HG03558 (cell line): Measurements from ENCODE around the gene RLBP1.

Source experiments
- ATAC-seq: cut with Tn5 transposase; IDR thresholded peaks from one replicate; pipeline ENCODE4 v1.9.1; 2021; ENCODE audit warnings: moderate number of reproducible peaks; ENCODE audit not compliant: unreplicated experiment; ENCODE audit errors: extremely low read depth

RLBP1 gene

DNA sequence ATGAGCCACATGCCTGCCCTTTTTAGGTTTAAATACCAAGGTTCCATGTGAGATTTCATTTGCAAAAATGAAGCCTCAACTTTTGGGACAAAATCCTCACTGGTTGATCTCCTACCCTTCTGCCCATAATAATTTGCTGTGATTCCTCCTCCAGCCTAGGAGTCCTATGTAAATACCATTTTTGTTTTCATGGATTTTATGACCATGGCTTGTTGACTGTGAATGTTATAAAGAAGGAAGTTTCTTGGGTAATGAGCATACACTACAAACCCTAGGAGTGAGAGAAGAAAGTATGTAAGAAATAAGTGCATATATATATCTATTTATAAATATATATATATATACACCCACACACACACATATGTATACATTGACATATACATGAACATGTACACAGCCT lies 13.1 kb downstream of the RLBP1 start:
- ATAC-seq, result no peak

GRCh38 chr15:89206908-89207331 lies 14.5 kb downstream of the RLBP1 start:
- no peak for ATAC-seq

DNA sequence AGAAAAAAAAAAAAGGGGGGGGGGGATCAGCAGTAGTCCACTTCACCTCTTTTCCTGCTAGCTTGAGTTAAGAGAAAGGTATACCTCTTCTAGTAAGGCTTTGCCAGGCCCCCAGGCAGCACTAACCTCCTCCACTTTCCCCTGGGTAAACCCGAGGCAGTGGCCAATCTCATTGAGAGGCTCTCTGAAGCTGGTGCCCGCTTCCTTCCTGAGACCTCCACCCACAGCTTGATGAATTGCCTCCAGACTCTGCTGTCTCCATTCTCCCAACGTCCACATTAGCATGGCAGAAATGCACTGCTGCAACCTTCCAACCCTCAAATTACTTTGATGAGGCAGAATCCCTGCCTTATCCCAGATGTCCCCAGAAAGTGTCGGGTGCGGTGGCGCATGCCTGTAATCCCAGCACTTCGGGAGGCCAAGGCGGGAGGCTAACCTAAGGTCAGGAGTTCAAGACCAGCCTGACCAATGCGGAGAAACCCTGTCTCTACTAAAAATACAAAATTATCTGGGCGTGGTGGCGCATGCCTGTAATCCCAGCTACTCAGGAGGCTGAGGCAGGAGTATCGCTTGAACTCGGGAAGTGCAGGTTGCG lies 15.3 kb downstream of the RLBP1 start:
- ATAC-seq, result no peak

DNA sequence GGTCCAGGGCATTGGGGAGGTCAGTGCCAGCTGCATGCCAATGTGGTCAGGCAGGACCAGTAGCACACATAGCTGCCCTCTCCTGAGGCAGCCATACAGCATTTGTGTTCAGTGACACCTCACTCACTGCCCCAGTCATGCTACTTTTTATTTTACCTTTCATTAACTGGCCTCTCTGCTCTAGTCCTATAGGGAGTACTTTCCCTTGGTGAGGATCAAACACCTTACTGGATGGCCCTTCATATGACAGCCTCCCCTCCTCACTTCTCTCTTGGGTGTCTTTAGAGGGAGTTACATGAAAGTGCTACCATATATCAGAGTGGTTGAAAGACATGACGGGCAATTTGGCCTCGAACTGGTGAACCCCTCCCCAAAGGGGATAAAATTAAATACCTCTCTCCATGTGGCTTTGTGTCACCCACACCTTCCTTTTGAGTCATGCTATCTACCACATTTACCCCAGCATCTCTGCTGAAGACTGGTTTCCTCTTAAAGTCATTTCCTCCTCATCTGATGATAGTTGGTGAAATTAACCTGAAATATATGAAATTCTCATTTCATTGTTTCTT lies 17.6 kb downstream of the RLBP1 start:
- no peak for ATAC-seq

GRCh38 chr15:89201465-89202005 lies 19.8 kb downstream of the RLBP1 start:
- no peak for ATAC-seq

- ATAC-seq, result no peak
These were observed 21.2 kb downstream of the RLBP1 start for GRCh38 chr15:89200182-89200581.

- no peak for ATAC-seq
These were observed 21.6 kb downstream of the RLBP1 start for GRCh38 chr15:89199746-89200145.

GRCh38 chr15:89198934-89199333 lies 22.4 kb downstream of the RLBP1 start:
- no peak for ATAC-seq

DNA sequence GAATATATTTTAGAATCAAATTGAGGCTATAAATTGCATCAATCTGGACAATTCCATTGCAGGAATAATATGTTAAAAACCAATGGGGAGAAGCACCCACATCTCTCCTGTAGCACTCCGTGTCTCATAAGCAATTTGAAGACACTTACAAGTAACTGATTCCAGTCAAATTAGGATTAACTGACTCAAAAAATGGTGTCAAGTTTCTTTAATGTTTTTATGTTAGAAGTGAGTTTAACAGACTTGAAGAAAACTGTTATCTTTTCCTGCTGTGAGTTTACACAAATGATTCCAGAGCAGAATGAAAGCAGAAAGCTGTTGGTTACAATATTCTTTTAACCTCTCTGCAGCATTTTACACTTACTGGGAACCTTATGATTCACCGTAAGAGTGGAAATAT lies 23.2 kb downstream of the RLBP1 start:
- ATAC-seq, result no peak

DNA sequence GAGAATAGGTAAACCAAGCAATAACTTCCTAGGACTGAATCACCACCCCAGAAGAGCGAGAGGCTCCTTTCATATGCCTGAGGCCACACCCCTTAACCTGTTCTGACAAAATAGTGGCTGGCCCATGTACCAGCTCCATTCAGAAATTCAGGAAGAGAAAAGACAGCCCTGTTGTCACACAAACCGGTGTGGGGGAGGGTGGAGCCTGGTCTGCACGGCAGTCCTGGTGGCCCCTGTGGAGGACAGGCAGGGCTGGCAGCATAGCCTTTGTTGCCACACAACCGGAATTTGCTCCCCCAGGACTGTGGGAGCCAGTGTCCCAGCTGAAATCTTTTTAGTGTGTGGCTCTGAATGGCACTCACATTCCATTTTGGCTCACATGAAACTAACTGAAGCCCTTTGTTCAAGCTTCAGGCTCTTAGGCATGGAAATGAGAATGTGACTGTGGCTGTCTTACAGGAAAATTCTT lies 23.8 kb downstream of the RLBP1 start:
- no peak for ATAC-seq

DNA sequence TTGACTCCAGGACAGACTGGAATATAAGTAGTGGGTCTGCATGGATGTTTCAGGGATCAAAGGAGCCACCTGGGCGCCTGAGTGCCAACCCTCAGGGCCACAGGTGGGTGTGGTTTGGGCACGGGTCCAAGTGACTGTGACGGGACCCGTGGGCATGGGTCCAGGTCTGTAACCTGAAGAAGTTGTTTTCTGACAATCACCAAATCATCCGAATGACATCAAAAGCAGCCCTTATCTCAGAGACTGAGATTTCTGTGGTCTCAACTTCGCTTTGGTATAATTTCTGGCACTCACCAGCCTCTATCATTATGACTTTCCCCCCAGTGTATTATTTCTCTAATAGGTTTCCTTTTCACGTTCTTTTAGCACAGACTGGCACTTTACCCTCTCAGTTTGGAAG lies 24.4 kb downstream of the RLBP1 start:
- ATAC-seq, result no peak

DNA sequence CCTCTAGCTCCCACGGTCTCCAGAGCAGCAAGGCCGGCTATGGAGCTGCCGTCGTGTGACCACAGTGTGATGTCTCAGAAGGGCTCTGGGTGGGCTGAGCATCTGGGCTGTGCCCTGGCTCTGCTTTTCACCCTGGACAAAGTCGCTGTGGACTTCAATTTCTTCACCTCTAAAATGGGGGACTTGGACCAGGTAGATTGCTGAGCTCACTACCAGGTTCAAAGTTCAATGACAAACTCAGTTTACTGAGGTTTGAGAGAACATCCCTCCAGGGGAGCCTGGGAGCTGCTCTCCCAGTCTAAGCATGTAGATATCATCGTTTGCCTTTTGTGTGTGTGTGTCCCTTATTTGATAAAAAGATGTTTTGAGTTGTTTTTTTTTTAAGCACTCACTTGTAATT lies 25.1 kb downstream of the RLBP1 start:
- ATAC-seq, result no peak

DNA sequence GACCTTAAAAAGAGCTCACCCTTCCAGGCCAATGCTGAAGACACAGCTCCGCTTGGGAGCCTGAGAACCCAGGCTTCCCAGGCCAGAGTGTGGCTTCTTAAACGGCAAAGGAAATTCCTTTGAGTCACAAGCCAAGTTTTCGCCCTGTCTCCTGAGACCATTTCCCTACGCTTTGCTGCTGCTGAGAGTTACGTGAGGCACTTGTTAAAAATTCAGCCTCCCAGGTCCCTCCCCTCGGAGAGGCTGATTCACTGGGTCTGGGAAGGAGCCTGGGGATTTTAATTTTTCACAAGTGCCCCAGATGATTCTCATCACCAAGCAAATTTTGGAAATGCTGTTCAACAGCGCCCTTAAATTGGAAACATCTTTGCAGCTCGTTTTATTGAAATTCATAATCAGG lies 25.5 kb downstream of the RLBP1 start:
- no peak for ATAC-seq

DNA sequence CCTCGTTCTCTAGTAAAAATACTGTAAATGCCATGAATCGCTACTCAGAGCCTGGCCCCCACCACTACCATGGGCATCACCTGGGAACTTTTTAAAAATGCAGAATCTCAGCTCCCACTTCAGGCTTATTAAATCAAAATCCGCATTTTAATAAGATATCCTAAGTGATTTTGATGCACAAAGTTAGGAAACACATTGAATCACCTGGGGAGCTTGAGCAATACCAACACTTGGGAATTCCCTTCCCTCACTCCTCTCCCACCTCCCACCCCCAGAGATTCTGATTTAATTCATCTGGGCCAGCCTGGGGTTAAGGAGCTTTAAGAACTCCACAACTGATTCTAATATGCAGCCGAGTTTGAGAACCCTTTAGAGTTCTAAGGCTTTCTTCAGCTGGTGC lies 26.8 kb downstream of the RLBP1 start:
- ATAC-seq, result no peak

DNA sequence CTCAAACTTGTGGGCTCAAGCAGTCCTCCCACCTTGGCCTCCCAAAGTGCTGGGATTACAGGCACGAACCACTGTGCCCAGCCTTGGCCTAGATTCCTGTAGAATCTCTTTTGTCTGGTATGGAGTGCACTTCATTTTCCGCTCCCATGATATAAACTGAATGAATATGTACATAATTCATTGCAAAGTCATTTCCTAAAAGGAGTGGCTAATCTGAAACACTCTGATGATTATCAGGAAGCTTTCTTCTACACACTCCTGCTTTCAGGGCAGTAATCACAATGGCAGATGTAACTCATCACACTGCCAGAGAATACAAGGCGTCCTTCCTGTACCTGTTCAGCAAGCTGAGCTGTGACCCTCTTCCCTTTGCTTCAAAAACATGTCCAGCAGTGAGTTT lies 28.6 kb downstream of the RLBP1 start:
- ATAC-seq, result no peak

DNA sequence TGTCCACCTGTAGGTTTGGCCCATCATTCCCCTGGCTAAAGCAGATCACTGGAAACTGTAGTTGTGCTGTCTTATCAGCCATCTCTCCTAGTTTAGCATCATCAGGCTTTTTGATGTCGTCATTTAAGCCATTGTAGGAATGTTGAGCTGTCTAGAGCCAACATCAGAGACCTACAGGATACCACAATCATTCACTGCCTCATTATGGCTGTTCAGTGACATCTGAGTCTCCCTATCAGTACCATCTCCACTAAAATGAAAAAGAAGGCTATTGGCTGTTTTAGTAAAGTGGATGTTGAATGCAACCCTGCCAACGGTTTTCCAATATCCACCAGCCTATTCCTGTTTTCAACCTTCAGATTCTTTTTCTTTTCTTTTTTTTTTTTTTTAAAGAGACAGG lies 29.2 kb downstream of the RLBP1 start:
- ATAC-seq, result no peak

DNA sequence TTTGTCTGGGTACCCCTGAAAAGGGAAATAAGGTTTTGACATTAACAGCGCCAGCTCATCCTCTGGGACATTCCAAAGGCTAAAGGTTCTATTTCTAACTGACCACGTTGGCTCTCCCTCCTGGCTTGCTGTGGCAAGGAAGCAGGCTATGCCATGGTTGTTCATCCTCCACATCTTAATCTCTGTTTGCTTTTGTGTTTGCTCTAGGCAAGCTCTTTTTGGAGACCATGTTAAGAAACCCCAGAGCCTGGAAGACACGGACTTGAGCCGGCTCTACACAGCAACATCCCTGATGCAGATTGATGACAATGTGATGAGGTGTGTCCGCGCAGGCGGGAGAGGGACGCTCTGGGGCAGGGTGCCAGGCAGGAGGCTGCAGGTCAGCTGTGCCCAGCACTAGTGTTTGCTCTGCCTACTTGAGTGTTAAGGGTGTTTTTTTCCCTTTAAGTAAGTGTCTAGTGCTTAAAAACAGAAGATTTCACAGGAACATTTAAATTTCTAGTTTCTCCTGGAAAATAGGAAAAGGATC lies 33.3 kb downstream of the RLBP1 start:
- ATAC-seq, result no peak

DNA sequence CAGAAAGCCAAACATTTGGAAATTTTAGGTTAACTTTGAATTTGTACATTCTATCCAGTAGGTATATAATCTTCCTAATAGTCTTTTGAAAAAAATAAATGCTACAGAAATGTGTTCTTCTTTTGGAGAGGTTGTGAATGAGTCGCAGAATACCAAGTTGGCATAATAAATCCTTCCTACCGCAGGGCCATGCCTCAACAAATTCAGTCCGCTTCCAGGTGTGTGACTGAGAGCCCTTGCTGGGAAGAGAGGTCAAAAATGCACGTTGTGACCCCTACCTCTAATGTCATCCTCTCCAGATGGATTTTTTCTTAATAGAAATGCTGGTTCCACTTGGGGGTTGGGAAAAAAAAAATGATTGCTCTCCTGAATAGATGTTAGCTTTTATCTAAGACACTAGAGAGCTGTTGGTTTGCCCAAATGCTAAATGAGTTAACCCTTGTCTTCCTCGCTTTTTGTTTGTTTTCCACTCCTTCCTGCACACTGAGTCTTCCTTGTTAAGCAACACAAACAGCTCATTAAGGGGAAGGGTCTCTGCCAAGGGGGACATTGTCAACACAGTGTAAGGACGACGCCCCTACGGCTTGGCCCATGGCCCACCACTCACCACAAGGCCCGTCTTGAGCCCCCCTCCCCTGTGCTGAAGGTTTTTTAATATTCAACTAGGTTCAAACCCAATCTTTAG lies 33.9 kb downstream of the RLBP1 start:
- no peak for ATAC-seq

- no peak for ATAC-seq
These were observed 34.6 kb downstream of the RLBP1 start for GRCh38 chr15:89186803-89187202.

DNA sequence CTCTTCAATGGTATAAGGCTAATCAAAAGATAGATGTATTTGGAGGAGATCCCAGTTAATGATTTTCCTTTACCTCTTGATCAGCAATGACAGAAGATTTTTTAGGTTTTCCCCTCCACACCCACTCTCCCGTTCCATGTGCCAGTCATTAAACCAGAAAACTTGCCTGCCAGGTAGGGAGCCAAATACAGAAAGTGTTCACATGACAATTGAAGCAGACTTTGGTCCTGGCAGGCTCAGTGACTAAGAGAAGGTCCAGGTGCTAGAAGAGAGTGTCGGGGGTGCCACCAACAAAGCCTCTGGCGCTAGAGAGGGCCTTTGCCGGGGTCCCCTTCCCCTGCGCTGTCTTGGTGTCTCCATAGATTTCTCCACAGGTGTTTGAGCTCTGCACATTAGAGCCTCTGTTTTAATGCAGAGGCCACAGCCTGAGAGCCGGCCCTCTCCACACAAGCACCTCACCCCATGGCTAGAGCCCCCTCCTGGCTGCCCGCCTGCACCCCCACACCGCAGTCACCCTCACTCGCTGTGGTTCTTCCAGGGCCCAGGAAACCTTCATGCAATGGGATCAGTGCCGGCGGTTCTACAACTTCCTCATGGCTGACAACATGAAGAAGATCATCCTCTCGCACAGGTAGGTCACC lies 36.4 kb downstream of the RLBP1 start:
- no peak for ATAC-seq

DNA sequence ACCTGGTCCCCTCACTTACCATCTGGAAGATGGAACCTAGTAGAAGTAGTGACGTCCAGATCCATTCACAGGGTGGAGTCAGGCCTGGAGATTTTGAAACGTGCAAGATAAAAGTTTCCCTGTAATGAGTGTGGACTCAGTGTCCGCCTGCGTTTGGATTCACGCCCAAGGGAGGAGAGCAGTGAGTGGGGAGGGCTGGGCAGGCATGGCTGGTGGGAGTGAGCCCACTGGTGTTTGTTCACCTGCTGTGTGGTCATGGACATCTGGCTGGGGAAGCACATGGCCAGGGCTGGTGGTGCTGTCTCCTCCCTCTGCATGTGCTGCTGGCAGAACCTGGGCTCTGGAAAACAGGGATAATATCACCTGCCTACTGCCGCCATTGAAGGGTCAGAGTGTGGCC lies 37.0 kb downstream of the RLBP1 start:
- no peak for ATAC-seq
